GM12873 (cell line): ENCODE data around the gene ELOVL6.

Source experiments
- CTCF ChIP-seq: IDR thresholded peaks from 2 replicates; pipeline ENCODE4 v1.5.1; 2012; ENCODE audit warnings: low read depth, mild to moderate bottlenecking, moderate library complexity, low read length, control low read depth; ENCODE audit not compliant: insufficient read depth; ENCODE audit errors: missing control alignments

Gene ELOVL6

GRCh38 chr4:110198435-110199416 lies at the start of gene ELOVL6:
ELOVL6 (minus strand) TSS chr4:110198615; CDS start chr4:110198335, 280 bp downstream.
- TF ChIP-seq CTCF, result no peak

DNA sequence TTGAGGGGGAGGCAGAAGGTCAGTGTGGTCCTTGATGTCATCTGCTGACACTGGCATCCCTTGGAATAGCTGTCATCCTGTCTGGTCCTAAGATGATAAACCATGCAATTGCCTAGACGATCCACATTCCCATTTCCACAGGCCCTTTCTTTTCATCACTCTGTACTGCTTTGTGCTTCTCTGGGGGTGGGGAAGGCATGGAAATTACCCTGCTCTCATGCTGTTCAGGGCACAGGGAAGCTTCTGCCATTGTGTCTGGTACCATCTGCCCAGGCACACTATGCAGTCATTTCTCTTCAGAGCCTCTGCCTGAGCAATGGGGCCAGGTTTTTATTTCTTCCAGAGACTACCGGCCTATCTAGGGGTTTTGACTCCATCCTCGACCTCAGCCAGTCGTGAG lies 49.7 kb upstream of the ELOVL6 start:
- TF ChIP-seq CTCF, result no peak

- no peak for TF ChIP-seq CTCF
Measured at GRCh38 chr4:110247591-110247990, 49.2 kb upstream of the ELOVL6 start.

- no peak for TF ChIP-seq CTCF
Measured at GRCh38 chr4:110245577-110245976, 47.2 kb upstream of the ELOVL6 start.

DNA sequence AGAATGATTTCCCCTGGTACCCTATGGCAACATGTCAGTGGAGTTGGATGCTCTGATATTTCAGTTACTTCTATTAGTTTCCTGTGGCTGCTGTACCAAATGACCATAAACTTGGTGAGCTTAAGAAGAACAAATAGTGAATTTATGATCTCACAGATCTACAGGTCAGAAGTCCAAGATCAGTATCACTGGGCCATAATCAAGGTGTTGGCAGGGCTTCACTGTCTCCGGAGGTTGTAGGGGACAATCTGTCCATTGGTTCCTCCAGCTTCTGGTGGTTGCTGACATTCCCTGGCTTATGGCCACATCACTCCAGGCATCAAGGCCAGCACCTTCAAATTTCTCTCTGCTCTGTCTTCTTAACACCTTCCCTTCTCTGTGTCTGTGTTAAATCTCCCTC lies 37.9 kb upstream of the ELOVL6 start:
- no peak for TF ChIP-seq CTCF

- no peak for TF ChIP-seq CTCF
Measured at GRCh38 chr4:110231869-110232268, 33.5 kb upstream of the ELOVL6 start.

GRCh38 chr4:110229266-110229665 lies 30.9 kb upstream of the ELOVL6 start:
- TF ChIP-seq CTCF, result no peak
